Osteoblast (primary cell): ENCODE data around the gene RNU5B-1. TPM values are rescaled to one million over a fixed set of nuclear protein-coding genes. Genes with fewer than 3 reads are reported as not detected.

Experiments
- DNase-seq: peaks from one replicate; pipeline ENCODE4 v3.0.0; 2011; ENCODE audit warnings: low spot score, mixed read lengths; ENCODE audit not compliant: insufficient read length; ENCODE audit errors: missing footprints
- H2AFZ ChIP-seq: 2 replicates; pipeline ENCODE4 v1.6.0; 2011; ENCODE audit warnings: mild to moderate bottlenecking, low read length
- H3K27ac ChIP-seq: 2 replicates; pipeline ENCODE4 v1.5.1; 2011; ENCODE audit warnings: mild to moderate bottlenecking, low read depth, low read length, moderate library complexity
- H3K27me3 ChIP-seq: 2 replicates; pipeline ENCODE4 v1.6.0; 2012; ENCODE audit warnings: mild to moderate bottlenecking, control low read depth, inconsistent platforms, low read length, moderate library complexity; ENCODE audit not compliant: insufficient read depth
- H3K36me3 ChIP-seq: 2 replicates; pipeline ENCODE4 v1.5.1; 2011; ENCODE audit warnings: mild to moderate bottlenecking, low read length, control low read depth, moderate library complexity; ENCODE audit not compliant: insufficient read depth
- H3K4me1 ChIP-seq: 2 replicates; pipeline ENCODE4 v1.5.1; 2011; ENCODE audit warnings: mild to moderate bottlenecking, low read length, control low read depth, moderate library complexity; ENCODE audit not compliant: insufficient read depth
- H3K4me2 ChIP-seq: 2 replicates; pipeline ENCODE4 v1.6.0; 2011; ENCODE audit warnings: mild to moderate bottlenecking, low read length; ENCODE audit not compliant: insufficient read depth
- H3K4me3 ChIP-seq: fragments of 200-600 bp; sonication (generic); 3 replicates; pipeline ENCODE4 v1.5.1; 2012; ENCODE audit warnings: mild to moderate bottlenecking, low read length, inconsistent platforms; ENCODE audit not compliant: insufficient read depth
- H3K79me2 ChIP-seq: 2 replicates; pipeline ENCODE4 v1.6.0; 2012; ENCODE audit warnings: mild to moderate bottlenecking, low read length, control low read depth, inconsistent platforms; ENCODE audit not compliant: insufficient read depth
- H3K9me3 ChIP-seq: 2 replicates; pipeline ENCODE4 v1.5.1; 2011; ENCODE audit warnings: low read depth, low read length, control low read depth
- H4K20me1 ChIP-seq: 2 replicates; pipeline ENCODE4 v1.6.0; 2012; ENCODE audit warnings: mild to moderate bottlenecking, low read length, control low read depth; ENCODE audit not compliant: insufficient read depth
- CTCF ChIP-seq: IDR thresholded peaks from 2 replicates; pipeline ENCODE4 v1.5.1; 2011; ENCODE audit warnings: mild to moderate bottlenecking, low read depth, low read length, moderate library complexity; ENCODE audit errors: extremely low read depth
- total RNA-seq: library from RNA; depleted of rRNA; stranded (reverse); fragments of >200 nt; gene quantifications from 2 replicates; pipeline ENCODE4 v1.2.3, GENCODE V29; 2012

RNU5B-1 gene
- total RNA-seq, 1 donor, result not detected

DNA sequence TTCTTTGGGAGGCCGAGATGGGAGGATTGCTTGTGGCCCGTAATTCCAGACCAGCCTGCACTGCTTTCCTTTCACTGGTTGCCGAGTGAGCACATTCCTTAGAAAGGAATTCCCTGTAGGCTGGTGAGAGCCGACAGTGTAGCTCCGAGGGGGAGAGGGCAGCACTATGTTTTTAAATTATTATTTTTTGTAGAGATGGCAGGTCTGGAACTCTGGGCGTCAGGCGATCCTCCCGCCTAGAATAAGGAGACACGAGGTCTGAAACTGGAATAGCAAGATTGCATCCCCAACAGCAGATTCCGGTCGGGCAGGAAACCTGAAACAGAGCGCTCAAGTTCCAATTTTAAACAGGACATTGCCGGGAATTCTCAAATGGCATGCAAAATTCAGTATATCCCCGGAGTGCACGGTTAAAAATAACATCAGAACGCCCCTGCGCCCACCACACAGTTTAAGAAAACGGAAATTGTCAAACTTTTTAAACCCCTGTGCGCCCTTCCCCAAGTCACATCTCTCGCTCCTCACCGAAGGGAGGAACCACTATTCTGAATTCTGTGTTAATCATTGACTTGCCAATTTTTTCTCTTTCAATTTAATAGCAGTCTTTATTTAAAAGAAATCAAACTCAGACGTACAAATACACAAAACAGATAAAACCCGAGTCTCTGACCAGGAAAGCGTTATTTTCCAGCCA lies 643 bp upstream of the RNU5B-1 start:
- Histone ChIP-seq H3K79me2 (no peaks in the 10 kb centered on the region), H3K27ac (peak overlapping the region; percentile 100), H3K36me3 (no peaks in the 10 kb centered on the region), H2AFZ (peak overlapping the region; percentile 97), H3K4me2 (peak overlapping the region; percentile 99), H4K20me1 (no peaks in the 10 kb centered on the region), H3K9me3 (no peaks in the 10 kb centered on the region), H3K4me3 (peak overlapping the region; percentile 77), H3K4me1 (peaks cover 9% of the 10 kb centered on the region), H3K27me3 (no peaks in the 10 kb centered on the region)
- peak; percentile 82 for DNase-seq
- no peak for TF ChIP-seq CTCF

DNA sequence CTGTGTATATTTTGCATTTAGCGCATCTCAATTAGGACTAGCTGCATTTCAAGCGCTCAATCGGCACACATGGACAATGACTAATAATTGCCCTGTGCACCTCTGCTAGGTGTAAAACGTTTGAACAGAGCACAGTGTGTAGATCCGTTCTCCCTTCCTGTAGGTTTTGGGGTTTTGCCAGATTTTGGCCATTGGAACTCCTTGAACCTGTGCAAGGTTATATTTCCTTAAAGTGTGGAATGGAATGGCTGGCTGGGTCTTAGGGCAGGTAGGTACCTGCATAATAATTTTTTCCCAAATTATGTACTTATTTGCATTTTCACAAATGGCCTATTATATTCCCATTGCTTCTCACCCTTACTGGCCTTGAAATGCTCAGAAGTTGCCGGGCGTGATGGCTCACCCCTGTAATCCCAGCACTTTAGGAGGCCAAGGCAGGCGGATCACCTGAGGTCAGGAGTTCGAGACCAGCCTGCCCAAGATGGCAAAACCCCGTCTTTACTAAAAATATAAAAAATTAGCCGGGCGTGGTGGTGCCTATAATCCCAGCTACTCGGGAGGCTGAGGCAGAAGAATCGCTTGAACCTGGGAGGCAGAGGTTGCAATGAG lies 777 bp downstream of the RNU5B-1 start:
- Histone ChIP-seq H3K4me2 (peak overlapping the region; percentile 23), H3K4me3 (no peak overlapping the region), H3K79me2 (no peaks in the 10 kb centered on the region), H3K27ac (no peak overlapping the region), H3K9me3 (no peaks in the 10 kb centered on the region), H4K20me1 (no peaks in the 10 kb centered on the region), H2AFZ (no peak overlapping the region), H3K27me3 (no peaks in the 10 kb centered on the region), H3K36me3 (no peaks in the 10 kb centered on the region), H3K4me1 (peaks cover 9% of the 10 kb centered on the region)
- DNase-seq, result peak; percentile 26
- no peak for TF ChIP-seq CTCF

- Histone ChIP-seq H3K4me2 (no peak overlapping the region), H3K27me3 (no peaks in the 10 kb centered on the region)
- TF ChIP-seq CTCF, result no peak
These were observed 1.3 kb downstream of the RNU5B-1 start for GRCh38 chr15:65305776-65306175.

DNA sequence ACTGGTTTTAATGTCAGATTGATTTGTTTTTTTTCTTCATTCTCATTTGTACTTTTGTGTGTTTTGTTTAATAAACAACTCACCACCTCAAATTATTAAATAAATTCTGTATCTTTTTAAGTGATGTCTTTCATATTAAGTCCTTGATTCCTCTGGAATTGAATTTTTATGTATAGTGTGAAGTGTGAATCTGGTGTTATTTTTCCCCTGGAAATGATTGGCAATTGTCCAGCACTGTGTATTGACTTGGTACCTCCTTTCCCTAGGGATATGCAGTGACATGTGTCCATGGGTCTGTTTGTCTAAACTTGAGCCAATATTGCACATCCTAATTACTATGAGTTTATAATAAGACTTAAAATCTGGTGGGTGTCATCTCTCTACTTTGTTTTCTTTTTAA lies 2.1 kb downstream of the RNU5B-1 start:
- H3K27me3 ChIP-seq, result no peaks in the 10 kb centered on the region
- H3K36me3 ChIP-seq, result no peaks in the 10 kb centered on the region
- no peaks in the 10 kb centered on the region for H3K79me2 ChIP-seq
- H2AFZ ChIP-seq, result no peak overlapping the region
- H4K20me1 ChIP-seq, result no peaks in the 10 kb centered on the region
- no peak overlapping the region for H3K4me2 ChIP-seq
- no peak overlapping the region for H3K27ac ChIP-seq
- H3K4me1 ChIP-seq, result peaks cover 9% of the 10 kb centered on the region
- no peak for DNase-seq
- TF ChIP-seq CTCF, result no peak
- no peak overlapping the region for H3K4me3 ChIP-seq
- no peaks in the 10 kb centered on the region for H3K9me3 ChIP-seq

More at GRCh38 chr15:65305776-65306175, 1.3 kb downstream of the RNU5B-1 start:
- Histone ChIP-seq H3K36me3 (no peaks in the 10 kb centered on the region), H4K20me1 (no peaks in the 10 kb centered on the region), H2AFZ (no peak overlapping the region), H3K9me3 (no peaks in the 10 kb centered on the region), H3K4me3 (no peak overlapping the region), H3K4me1 (peaks cover 9% of the 10 kb centered on the region), H3K27ac (no peak overlapping the region), H3K79me2 (no peaks in the 10 kb centered on the region)
- no peak for DNase-seq
